Ammon's horn (tissue), 1 donor: ENCODE results near the gene FOXA3.
A peak's percentile ranks its signal among the peaks of the same experiment; 100 is the strongest.

Source experiments
- DNase-seq: peaks from one replicate; pipeline ENCODE4 v3.0.0-alpha.2; 2016; ENCODE audit warnings: low spot score

The FOXA3 gene

GRCh38 chr19:45863840-45864628 is at the start of gene FOXA3:
Gene FOXA3, plus strand, starts transcription at chr19:45864326. Its CDS starts 131 bp downstream, at chr19:45864457.
- DNase-seq: no peak

GRCh38 chr19:45814851-45815480 is 49.2 kb upstream of the FOXA3 start, which contains the start of gene RSPH6A:
Gene RSPH6A, minus strand, starts transcription at chr19:45815308. Its CDS starts 132 bp downstream, at chr19:45815176.
- DNase-seq: no peak

- DNase-seq: no peak
Observed at GRCh38 chr19:45815481-45816216, 48.5 kb upstream of the FOXA3 start.

GRCh38 chr19:45816236-45817009 is 47.7 kb upstream of the FOXA3 start:
- DNase-seq: no peak

GRCh38 chr19:45817010-45817724 is 47.0 kb upstream of the FOXA3 start:
- DNase-seq: peak; percentile 88

GRCh38 chr19:45817725-45818301 is 46.3 kb upstream of the FOXA3 start:
- DNase-seq: no peak

GRCh38 chr19:45819769-45820168 is 44.4 kb upstream of the FOXA3 start:
- DNase-seq: no peak

- no peak for DNase-seq
Observed at GRCh38 chr19:45820413-45821102, 43.6 kb upstream of the FOXA3 start.

GRCh38 chr19:45821103-45821521 is 43.0 kb upstream of the FOXA3 start:
- no peak for DNase-seq

- no peak for DNase-seq
Observed at GRCh38 chr19:45821570-45821969, 42.6 kb upstream of the FOXA3 start.

- DNase-seq: no peak
Observed at GRCh38 chr19:45822716-45823115, 41.4 kb upstream of the FOXA3 start.

- no peak for DNase-seq
Observed at GRCh38 chr19:45823182-45823581, 40.9 kb upstream of the FOXA3 start.

- peak; percentile 47 for DNase-seq
Observed at GRCh38 chr19:45824041-45824471, 40.1 kb upstream of the FOXA3 start.

GRCh38 chr19:45824531-45825262 is 39.4 kb upstream of the FOXA3 start:
- no peak for DNase-seq

GRCh38 chr19:45825263-45825605 is 38.9 kb upstream of the FOXA3 start:
- no peak for DNase-seq

- no peak for DNase-seq
Observed at GRCh38 chr19:45825917-45826893, 37.9 kb upstream of the FOXA3 start.

GRCh38 chr19:45826934-45827333 is 37.2 kb upstream of the FOXA3 start:
- DNase-seq: no peak

- no peak for DNase-seq
Observed at GRCh38 chr19:45827459-45828093, 36.5 kb upstream of the FOXA3 start.
